Testis (tissue), 2 donors: ENCODE data around the gene C2orf81.

Experiments
- CTCF ChIP-seq, 3 experiments: fragments of 450-650 bp in 2 of 3; fragments of 200-600 bp in 1 of 3; sonication (generic) in 1 of 3; IDR thresholded peaks; one replicate each; pipeline ENCODE4 v1.5.1; 2016 to 2019; ENCODE audit warnings: antibody characterized with exemption in 3 of 3, mild to moderate bottlenecking in 2 of 3, moderate library complexity in 1 of 3
- POLR2A ChIP-seq: fragments of 450-650 bp; IDR thresholded peaks from one replicate; pipeline ENCODE4 v1.6.1; 2017; ENCODE audit warnings: antibody characterized with exemption, mild to moderate bottlenecking, moderate library complexity

DNA sequence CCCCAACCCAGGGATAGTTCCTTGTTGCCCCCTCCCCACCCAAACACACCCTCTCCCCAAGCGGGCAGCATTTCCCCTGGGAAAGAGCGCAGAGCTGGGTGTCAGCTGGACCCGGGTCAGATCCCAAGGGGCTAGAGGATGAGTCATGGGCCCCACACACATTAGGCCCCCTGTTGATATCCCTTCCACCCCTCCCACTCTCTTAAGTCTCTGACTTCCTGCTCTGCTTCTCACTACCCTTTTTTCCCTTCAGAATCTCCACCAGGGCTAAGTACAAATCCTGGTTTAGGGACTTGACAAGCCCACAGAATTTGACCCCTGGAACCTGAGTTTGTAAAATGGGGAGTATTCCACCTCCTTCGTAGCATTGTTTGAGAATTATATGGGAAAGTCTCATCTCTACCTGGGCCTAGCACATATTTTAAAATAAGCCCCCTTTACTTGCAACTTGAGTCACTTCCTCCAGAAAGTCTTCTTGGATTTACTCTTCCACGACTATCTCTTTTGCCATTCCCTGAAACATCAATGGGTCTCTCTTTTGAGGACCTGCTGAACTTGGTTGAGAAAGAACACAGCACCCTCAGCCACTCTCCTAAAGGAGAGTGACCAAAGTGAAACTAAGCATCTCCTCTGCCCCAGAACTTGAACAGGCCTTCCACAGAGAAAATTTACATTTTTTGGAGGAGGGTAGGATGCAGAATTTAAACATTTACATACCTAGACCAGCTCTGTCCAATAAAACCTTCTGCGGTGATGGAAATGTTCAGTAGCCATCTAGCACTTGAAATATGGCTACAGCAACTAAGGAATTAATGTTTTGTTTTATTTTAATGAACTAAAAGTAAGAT is 15.7 kb upstream of the C2orf81 start:
- no peak for TF ChIP-seq POLR2A
- TF ChIP-seq CTCF (IDR thresholded peaks at IDR 0.05) = no peak
